Measurements from ENCODE around the gene MFNG. TPM values are rescaled to one million over a fixed set of nuclear protein-coding genes. Genes with fewer than 3 reads are reported as not detected.
A peak's percentile ranks its signal among the peaks of the same experiment; 100 is the strongest.
"Not testable (repeated sequence)": the region's sequence is repeated elsewhere in the genome, so short reads cannot be mapped to it uniquely, and the experiment has no call there.

Gene MFNG, protein sequence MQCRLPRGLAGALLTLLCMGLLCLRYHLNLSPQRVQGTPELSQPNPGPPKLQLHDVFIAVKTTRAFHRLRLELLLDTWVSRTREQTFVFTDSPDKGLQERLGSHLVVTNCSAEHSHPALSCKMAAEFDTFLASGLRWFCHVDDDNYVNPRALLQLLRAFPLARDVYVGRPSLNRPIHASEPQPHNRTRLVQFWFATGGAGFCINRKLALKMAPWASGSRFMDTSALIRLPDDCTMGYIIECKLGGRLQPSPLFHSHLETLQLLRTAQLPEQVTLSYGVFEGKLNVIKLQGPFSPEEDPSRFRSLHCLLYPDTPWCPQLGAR
- total RNA-seq, result 100 to 1,000 TPM; 218 to 219 TPM

DNA sequence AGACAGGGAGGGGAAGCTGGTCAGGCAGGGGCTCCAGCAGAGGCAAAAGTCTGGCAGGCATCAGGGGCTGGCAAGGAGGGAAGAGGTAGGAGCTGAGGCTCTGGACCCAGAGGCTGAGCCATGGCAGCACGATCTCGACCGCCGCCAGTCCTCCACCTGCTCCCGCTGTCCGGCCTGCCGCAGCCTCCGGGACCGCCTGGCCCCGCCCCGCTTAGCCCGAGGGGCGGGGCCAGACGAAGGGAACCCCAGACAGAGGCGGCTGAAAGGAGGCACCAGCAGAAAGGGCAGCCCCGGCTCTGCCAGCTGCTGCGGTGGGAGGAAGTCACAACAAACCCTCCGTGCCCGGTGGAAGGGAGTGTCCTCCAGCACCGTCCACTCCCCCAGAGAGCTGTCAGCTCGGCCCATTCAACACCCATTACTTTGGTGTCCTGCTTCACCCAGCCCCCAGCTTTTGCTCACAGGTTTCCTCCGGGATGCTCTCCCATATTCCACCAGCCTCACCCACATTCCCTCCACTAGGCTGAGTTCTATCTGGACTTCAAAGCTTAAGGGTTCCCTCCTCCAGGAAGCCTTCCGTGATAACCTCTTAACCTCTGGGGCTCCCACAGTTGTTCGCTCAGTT, at the start of gene MFNG:
Gene MFNG, minus strand, starts transcription at position 161 of the 622 bp plus-strand sequence. CDS start 207 bp downstream, outside the sequence.
- Mint-ChIP-seq H3K4me1 (peaks cover 61% of the 10 kb centered on the region), H3K27ac (peak within 1 kb of the TSS; percentile 93), H3K9me3 (no peaks in the 10 kb centered on the region), H3K4me3 (peak within 1 kb of the TSS; percentile 88), H3K36me3 (ENCODE audit: low read depth) (peaks cover 33% of the 10 kb centered on the region), H3K27me3 (no peaks in the 10 kb centered on the region)
- POLR2A ChIA-PET, result no interaction called here
- CTCF ChIA-PET, result interaction anchor here (1.1 to 2.6 kb wide), 4 partner anchors 12 to 81 kb away, joined by 3 to 14 read pairs (median 6); no protein-coding TSS in a partner anchor
- peak; percentile 79 for DNase-seq

DNA sequence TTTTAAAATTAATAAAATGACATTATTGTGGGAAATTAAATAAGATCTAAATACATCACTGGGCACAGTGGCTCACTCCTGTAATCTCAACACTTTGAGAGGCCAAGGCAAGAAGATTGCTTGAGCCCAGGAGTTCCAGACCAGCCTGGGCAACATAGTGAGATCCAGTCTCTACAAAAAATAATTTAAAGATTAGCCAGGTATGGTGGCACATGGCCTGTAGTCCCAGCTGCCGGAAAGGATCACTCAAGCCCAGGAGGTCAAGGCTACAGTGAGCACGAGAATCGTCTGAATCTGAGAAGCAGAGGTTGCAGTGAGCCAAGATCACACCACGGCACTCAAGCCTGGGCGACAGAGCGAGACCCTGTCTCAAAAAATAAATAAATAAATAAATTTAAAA, 49.0 kb upstream of the MFNG start:
- Mint-ChIP-seq H3K4me3 (no peak overlapping the region), H3K36me3 (ENCODE audit: low read depth) (peaks cover 1% of the 10 kb centered on the region), H3K9me3 (no peaks in the 10 kb centered on the region), H3K27me3 (peaks cover 15% of the 10 kb centered on the region), H3K4me1 (peaks cover 32% of the 10 kb centered on the region), H3K27ac (no peak overlapping the region)
- CTCF ChIA-PET, result interaction anchor here (1.4 kb wide), 1 partner anchor 32 kb away, joined by 3 read pairs; no protein-coding TSS in a partner anchor
- POLR2A ChIA-PET, result no interaction called here
- DNase-seq, result no peak

DNA sequence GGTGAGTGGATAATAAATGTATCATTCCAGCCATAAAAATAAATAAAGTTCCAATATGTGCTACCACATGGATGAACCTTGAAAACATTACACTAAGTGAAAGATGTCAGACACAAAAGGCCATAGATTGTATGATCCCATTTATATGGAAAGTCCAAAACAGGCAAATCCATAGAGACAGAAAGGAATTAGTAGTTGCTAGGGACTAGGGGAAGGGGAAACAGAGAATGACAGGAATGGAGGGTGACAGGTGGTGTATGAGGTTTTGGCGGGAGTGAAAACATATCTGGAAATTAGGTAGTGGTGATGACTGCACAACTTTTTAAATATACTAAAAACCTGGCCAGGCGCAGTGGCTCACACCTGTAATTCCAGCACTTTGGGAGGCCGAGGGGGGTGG, 48.3 kb upstream of the MFNG start:
- no peak for DNase-seq
- no peaks in the 10 kb centered on the region for H3K9me3 Mint-ChIP-seq
- peaks cover 12% of the 10 kb centered on the region for H3K27me3 Mint-ChIP-seq
- H3K4me1 Mint-ChIP-seq, result peaks cover 38% of the 10 kb centered on the region
- no peak overlapping the region for H3K27ac Mint-ChIP-seq
- ChIA-PET POLR2A (no interaction called here), CTCF (interaction anchor here (1.8 kb wide), 1 partner anchor 33 kb away, joined by 7 read pairs; no protein-coding TSS in a partner anchor)
- peaks cover 1% of the 10 kb centered on the region for H3K36me3 Mint-ChIP-seq (ENCODE audit: low read depth)
- no peak overlapping the region for H3K4me3 Mint-ChIP-seq

- Mint-ChIP-seq H3K4me1 (peaks cover 35% of the 10 kb centered on the region), H3K27me3 (peaks cover 12% of the 10 kb centered on the region), H3K9me3 (no peaks in the 10 kb centered on the region), H3K36me3 (ENCODE audit: low read depth) (peaks cover 1% of the 10 kb centered on the region), H3K27ac (no peak overlapping the region), H3K4me3 (no peak overlapping the region)
- ChIA-PET POLR2A (no interaction called here), CTCF (interaction anchor here (1.0 to 1.8 kb wide), 2 partner anchors 9 to 33 kb away, joined by 3 to 7 read pairs; no protein-coding TSS in a partner anchor)
- no peak for DNase-seq
These were observed 47.8 kb upstream of the MFNG start for GRCh38 chr22:37533995-37534394.

- DNase-seq, result peak; percentile 24
- Mint-ChIP-seq H3K27me3 (peaks cover 14% of the 10 kb centered on the region), H3K27ac (no peak overlapping the region), H3K36me3 (ENCODE audit: low read depth) (peaks cover 1% of the 10 kb centered on the region), H3K9me3 (no peaks in the 10 kb centered on the region), H3K4me3 (no peak overlapping the region), H3K4me1 (peaks cover 22% of the 10 kb centered on the region)
- ChIA-PET CTCF (interaction anchor here (0.6 to 4.1 kb wide), 7 partner anchors 15 to 252 kb away, joined by 3 to 15 read pairs (median 3); no protein-coding TSS in a partner anchor), POLR2A (no interaction called here)
These were observed 43.6 kb upstream of the MFNG start for GRCh38 chr22:37529652-37530345.

GRCh38 chr22:37527952-37528351, 41.8 kb upstream of the MFNG start:
- DNase-seq; H3K27ac Mint-ChIP-seq; H3K4me1 Mint-ChIP-seq; H3K36me3 Mint-ChIP-seq (ENCODE audit: low read depth); H3K9me3 Mint-ChIP-seq; H3K4me3 Mint-ChIP-seq; POLR2A ChIA-PET: not testable (repeated sequence)
- CTCF ChIA-PET, result interaction anchor here (0.5 to 2.6 kb wide), 3 partner anchors 11 to 79 kb away, joined by 4 to 12 read pairs (median 4); no protein-coding TSS in a partner anchor
- peaks cover 19% of the 10 kb centered on the region for H3K27me3 Mint-ChIP-seq

DNA sequence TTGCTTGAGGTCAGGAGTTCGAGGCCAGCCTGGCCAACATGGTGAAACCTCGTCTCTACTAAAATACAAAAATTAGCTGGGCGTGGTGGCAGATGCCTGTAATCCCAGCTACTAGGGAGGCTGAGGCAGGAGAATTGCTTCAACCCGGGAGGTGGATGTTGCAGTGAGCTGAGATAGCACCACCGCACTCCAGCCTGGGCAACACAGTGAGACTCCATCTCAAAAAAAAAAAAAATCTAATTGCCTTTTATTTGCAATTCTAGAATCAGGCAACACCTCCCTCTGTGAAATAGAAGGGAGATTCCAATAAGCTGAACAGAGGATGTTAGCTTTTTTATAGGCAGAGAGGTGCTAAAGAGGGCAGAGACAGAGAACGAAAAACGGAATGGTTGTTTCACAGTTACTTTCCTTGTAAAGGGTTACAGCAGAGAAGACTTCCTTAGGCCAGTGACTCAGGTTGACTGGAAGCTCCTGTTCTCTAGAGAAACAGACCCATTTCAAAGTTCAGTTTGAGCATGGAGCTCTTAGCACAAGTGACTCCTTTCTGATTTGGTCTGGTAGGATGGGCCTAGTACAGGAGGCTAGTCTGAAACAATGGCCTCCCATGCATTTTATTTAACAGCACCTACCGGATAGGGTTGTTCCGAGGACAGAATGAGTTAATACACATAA, 41.0 kb upstream of the MFNG start:
- H3K36me3 Mint-ChIP-seq (ENCODE audit: low read depth); H3K4me1 Mint-ChIP-seq: not testable (repeated sequence)

DNA sequence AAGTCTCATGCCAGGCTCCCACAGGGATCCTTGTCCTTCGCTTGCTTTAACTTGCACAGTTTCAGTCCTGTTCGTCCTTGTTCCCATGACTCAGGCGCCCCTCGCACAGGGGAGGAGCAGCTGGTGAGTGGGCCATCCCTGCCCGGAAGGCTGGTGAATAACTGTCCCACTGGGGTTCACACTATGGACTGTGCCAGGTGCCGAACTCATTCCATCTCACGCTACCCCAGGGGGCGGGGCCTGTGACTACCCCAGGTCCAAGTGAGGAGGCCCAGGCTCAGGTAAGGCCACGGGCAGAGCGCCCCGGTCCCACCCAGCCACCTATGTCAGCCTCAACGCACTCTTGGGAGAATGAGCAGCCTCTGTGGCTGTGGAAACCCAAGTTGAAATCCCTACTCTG, 40.2 kb upstream of the MFNG start:
- Mint-ChIP-seq H3K9me3 (no peaks in the 10 kb centered on the region), H3K36me3 (ENCODE audit: low read depth) (peaks cover under 1% of the 10 kb centered on the region), H3K27ac (no peak overlapping the region), H3K4me3 (no peak overlapping the region), H3K4me1 (peaks cover 8% of the 10 kb centered on the region), H3K27me3 (peaks cover 32% of the 10 kb centered on the region)
- DNase-seq, result no peak
- ChIA-PET CTCF (no interaction called here), POLR2A (no interaction called here)

More for the DNA sequence above, 41.0 kb upstream of the MFNG start:
- H3K27ac Mint-ChIP-seq, H3K4me3 Mint-ChIP-seq, DNase-seq, H3K9me3 Mint-ChIP-seq, POLR2A ChIA-PET: not testable (repeated sequence)
- CTCF ChIA-PET, result interaction anchor here (0.6 to 2.6 kb wide), 5 partner anchors 12 to 437 kb away, joined by 3 to 12 read pairs (median 4); no protein-coding TSS in a partner anchor
- peaks cover 26% of the 10 kb centered on the region for H3K27me3 Mint-ChIP-seq

DNA sequence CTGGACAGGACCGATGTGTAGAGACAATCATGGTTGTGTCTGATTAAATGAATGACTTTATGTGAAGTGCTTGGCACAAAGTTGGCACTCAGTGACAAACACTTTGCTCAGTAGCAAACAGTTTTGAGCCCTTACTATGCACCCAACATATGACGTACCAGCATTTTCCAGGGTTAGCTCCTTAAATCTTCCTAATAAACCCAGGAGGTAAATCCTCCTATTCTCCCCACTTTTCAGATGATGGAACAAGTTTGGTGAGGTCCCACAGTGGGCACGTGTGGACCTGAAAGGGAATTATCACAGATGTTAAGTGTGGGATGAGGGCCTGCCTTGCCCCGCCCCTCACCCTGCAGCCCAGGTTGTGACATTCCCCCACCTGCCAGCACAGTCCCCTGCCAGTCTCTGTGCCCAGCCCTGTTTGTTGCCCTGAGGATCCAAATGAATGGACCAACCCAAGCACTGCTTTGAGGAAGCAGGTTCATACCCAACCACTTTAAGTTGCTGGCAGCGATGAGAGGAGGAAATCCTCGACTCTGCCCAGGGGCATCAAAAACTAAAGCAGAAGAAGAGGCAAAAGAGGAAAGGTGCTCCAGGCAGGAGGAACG, 39.7 kb upstream of the MFNG start:
- DNase-seq, result no peak
- Mint-ChIP-seq H3K36me3 (ENCODE audit: low read depth) (no peaks in the 10 kb centered on the region), H3K27ac (no peak overlapping the region), H3K27me3 (peaks cover 34% of the 10 kb centered on the region), H3K9me3 (no peaks in the 10 kb centered on the region), H3K4me1 (peaks cover 7% of the 10 kb centered on the region), H3K4me3 (no peak overlapping the region)
- ChIA-PET POLR2A (no interaction called here), CTCF (no interaction called here)

DNA sequence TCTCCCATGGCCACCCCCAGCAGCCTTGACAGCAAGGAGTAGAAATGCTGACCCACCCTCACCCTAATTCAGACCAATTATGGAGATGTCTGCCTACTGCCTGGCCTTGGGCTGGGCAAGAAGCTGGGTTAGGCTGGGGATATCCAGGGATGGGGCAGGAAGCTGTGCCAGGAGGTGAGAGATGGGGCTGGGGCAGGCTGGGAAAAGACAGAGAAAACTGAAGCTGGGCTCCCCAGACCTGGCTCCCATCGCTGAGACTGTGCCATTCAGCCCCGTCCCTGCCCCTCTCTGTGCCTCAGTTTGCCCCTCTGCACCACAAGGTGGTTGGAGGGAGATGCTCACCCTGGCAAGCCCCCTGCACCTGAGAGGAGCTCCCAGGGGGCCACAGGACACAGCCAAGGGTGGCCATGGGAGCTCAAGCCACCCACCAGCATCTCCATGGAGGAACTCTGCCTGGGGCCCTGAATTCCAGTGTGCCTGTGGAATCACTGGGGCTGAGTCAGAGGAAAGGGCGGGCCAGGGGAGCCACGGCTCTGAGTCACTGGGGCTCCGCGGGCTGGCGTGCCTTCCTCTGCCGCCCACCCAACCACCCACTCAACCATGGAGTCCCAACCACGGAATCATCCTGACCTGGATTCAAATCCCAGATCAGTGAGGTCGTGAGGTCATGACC, 39.0 kb upstream of the MFNG start:
- H3K27ac Mint-ChIP-seq, result no peak overlapping the region
- H3K4me1 Mint-ChIP-seq, result peaks cover 7% of the 10 kb centered on the region
- H3K27me3 Mint-ChIP-seq, result peaks cover 38% of the 10 kb centered on the region
- no peaks in the 10 kb centered on the region for H3K9me3 Mint-ChIP-seq
- no peaks in the 10 kb centered on the region for H3K36me3 Mint-ChIP-seq (ENCODE audit: low read depth)
- CTCF ChIA-PET, result interaction anchor here (0.6 to 1.6 kb wide), 2 partner anchors 13 to 75 kb away, joined by 3 to 6 read pairs; no protein-coding TSS in a partner anchor
- no peak overlapping the region for H3K4me3 Mint-ChIP-seq
- no peak for DNase-seq
- POLR2A ChIA-PET, result no interaction called here

GRCh38 chr22:37522482-37522881, 36.3 kb upstream of the MFNG start:
- no peak for DNase-seq
- POLR2A ChIA-PET, result no interaction called here
- H3K4me3 Mint-ChIP-seq, result no peak overlapping the region
- no peak overlapping the region for H3K27ac Mint-ChIP-seq
- no peaks in the 10 kb centered on the region for H3K9me3 Mint-ChIP-seq
- peaks cover 55% of the 10 kb centered on the region for H3K27me3 Mint-ChIP-seq
- H3K36me3 Mint-ChIP-seq (ENCODE audit: low read depth), result no peaks in the 10 kb centered on the region
- H3K4me1 Mint-ChIP-seq, result peaks cover 9% of the 10 kb centered on the region
- CTCF ChIA-PET, result interaction anchor here (0.6 to 1.3 kb wide), 3 partner anchors 12 to 70 kb away, joined by 3 to 5 read pairs (median 3); no protein-coding TSS in a partner anchor

Measured in activated CD4-positive, alpha-beta T cell treated with anti-CD3 and anti-CD28 coated beads, Interleukin-2, amount 10 ng/mL, durations not matched to agents 7 days and 5 days (primary cell).